ENCODE results near the gene FOXP1. TPM values are rescaled to one million over a fixed set of nuclear protein-coding genes. Genes with fewer than 3 reads are reported as not detected.

Gene FOXP1
- total and polyA plus RNA-seq, 12 donors, result 4.8 to 56.0 (median 43.8) TPM

GRCh38 chr3:71128961-71129360, 454.6 kb downstream of the FOXP1 start:
- Histone ChIP-seq H3K9me3 (no peaks in the 10 kb centered on the region), H3K27me3 (no peaks in the 10 kb centered on the region), H3K27ac (peak overlapping the region; percentile 74 to 94 (median 87)), H3K4me3 (peak overlapping the region in 9 of 10 donors; percentile 33 to 65 (median 60)), H3K4me1 (peaks cover 10 to 77% (median 49%) of the 10 kb centered on the region in 9 donors), H3K36me3 (no peaks in the 10 kb centered on the region)
- ATAC-seq, result peak in 2 of 8 donors; percentile 8 to 15
- no peak for DNase-seq
- intact Hi-C loops (cut with DNase I), result loop anchor here in 5 of 10 donors (1.0 to 10.0 kb wide), 7 partner anchors 62 to 456 kb away; partner anchors contain the start of gene FOXP1 (in 2 of the 5)
- no peak for TF ChIP-seq CTCF (IDR thresholded peaks at IDR 0.05)
- WGBS, 2 donors, result 4 to 5% methylated on average over 6 of the region's 6 CpGs

- no peaks in the 10 kb centered on the region for H3K9me3 ChIP-seq
- intact Hi-C loops (cut with DNase I), result loop anchor here in 5 of 10 donors (1.0 to 10.0 kb wide), 7 partner anchors 61 to 457 kb away; partner anchors contain the start of gene FOXP1 (in 2 of the 5)
- peak overlapping the region; percentile 1 to 94 (median 87) for H3K27ac ChIP-seq
- peak overlapping the region in 7 of 10 donors; percentile 1 to 65 (median 60) for H3K4me3 ChIP-seq
- 44 to 48% methylated on average over 7 of the region's 7 CpGs for WGBS, 2 donors
- no peaks in the 10 kb centered on the region for H3K27me3 ChIP-seq
- peaks cover 10 to 77% (median 59%) of the 10 kb centered on the region in 9 donors for H3K4me1 ChIP-seq
- no peak for TF ChIP-seq CTCF (IDR thresholded peaks at IDR 0.05)
- no peaks in the 10 kb centered on the region for H3K36me3 ChIP-seq
- ATAC-seq, result peak in 4 of 8 donors; percentile 15 to 43 (median 24)
- no peak for DNase-seq
Measured at GRCh38 chr3:71127844-71128243, 455.7 kb downstream of the FOXP1 start.

DNA sequence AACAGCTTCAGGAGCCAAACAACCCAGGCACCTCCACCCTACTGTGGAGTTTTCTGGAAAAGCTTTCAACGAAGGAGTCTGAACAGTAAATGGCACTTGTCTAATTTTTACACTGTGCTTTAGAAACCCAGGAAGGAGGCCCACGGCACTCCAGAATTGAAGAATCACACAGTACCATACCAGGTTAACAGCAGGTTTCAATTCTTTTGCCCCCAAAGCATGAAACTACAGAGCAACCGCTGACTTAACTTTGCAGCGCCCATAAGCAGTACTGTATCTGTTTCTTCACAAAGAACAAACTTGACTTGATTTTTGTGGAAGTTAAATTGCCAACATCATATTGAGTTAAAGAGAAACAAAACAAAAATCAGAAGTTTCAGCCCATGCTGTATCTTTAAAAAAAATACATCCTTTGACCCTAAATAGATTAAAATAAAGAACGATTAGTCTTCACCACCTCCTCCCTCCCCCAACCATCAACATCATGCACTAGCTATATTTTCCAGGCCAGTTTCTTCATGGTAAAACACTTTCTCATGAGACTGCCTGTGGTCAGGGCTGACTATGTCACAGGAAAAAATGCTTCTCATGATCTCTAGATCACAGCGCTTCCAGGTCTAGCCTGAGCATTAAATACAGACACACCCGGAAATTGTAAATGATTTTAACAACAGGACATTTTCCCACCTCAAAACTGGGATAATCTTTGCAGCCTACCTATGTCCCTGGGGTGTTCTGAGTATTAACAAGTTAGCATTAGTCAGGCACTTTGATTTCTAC, 456.3 kb downstream of the FOXP1 start:
- WGBS, 2 donors, result 35% methylated on average over 7 of the region's 7 CpGs
- intact Hi-C loops (cut with DNase I), result loop anchor here in 4 of 10 donors (5.0 to 10.0 kb wide), 6 partner anchors 60 to 458 kb away; partner anchors contain the start of gene FOXP1 (in 2 of the 4)
- H3K4me1 ChIP-seq, result peaks cover 6 to 77% (median 56%) of the 10 kb centered on the region in 9 donors
- no peaks in the 10 kb centered on the region for H3K36me3 ChIP-seq
- H3K4me3 ChIP-seq, result peak overlapping the region in 7 of 10 donors; percentile 1 to 65 (median 60)
- no peaks in the 10 kb centered on the region for H3K9me3 ChIP-seq
- DNase-seq (no peak), ATAC-seq (peak in 4 of 8 donors; percentile 7 to 23 (median 19))
- no peak for TF ChIP-seq CTCF (IDR thresholded peaks at IDR 0.05)
- peak overlapping the region; percentile 1 to 94 (median 87) for H3K27ac ChIP-seq
- no peaks in the 10 kb centered on the region for H3K27me3 ChIP-seq

DNA sequence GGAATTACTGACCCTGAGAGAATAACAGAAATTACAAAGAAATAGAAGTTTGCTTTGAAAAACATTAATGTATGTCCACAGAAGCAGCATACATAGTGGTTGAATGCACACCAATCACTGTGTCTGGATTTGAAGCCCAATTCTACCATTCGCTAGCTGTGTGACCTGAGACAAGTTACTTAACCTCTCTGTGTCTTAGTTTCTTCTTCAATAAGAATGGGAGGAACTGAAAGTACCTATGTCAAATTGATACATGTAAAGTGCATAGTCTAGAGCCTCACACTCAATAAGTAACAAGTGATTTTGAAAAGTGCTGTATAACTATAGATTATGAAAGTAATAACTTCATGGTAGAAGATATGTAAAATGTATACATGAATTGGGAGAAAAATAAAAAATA, 457.8 kb downstream of the FOXP1 start:
- Histone ChIP-seq H3K4me1 (peaks cover 0 to 69% (median 44%) of the 10 kb centered on the region in 9 donors), H3K27me3 (no peaks in the 10 kb centered on the region), H3K36me3 (no peaks in the 10 kb centered on the region), H3K9me3 (no peaks in the 10 kb centered on the region), H3K27ac (no peak overlapping the region), H3K4me3 (no peak overlapping the region)
- 98 to 100% methylated on average over 1 of the region's 1 CpG for WGBS, 2 donors
- TF ChIP-seq CTCF (IDR thresholded peaks at IDR 0.05), result no peak
- no peak for ATAC-seq
- DNase-seq, result no peak
- intact Hi-C loops (cut with DNase I), result loop anchor here in 4 of 10 donors (5.0 to 10.0 kb wide), 6 partner anchors 58 to 459 kb away; partner anchors contain the start of gene FOXP1 (in 2 of the 4)

Data from heart right ventricle (tissue), 16 donors.